Stimulated activated CD4-positive, alpha-beta T cell treated with anti-CD3 and anti-CD28 coated beads, Interleukin-2, amount 100 ng/mL, for 4 hours (primary cell): ENCODE results near the gene PCDHGC4.

Experiments
- DNase-seq: peaks from one replicate; pipeline ENCODE4 v3.0.0-alpha.2; 2020; ENCODE audit warnings: low read depth

PCDHGC4 gene

DNA sequence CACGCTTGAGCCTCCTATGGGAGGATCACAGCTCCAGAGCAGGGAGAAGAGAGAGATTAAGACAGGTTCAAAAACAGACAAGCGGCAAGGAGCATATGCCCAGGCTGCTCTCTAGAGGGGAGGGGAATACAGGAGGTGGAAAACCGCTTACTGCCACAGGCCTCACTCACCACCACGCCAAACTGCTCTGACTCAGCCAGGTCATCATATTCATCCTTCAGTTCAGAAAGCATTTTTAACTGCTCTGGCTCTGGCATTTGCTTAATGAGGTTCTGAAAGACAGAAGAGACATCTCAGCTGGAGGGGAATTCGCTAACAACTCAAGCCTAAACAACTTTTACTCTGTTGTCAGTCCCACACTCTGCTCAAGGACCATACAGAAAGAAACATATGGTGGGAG lies 44.2 kb downstream of the PCDHGC4 start:
- DNase-seq: no peak

DNA sequence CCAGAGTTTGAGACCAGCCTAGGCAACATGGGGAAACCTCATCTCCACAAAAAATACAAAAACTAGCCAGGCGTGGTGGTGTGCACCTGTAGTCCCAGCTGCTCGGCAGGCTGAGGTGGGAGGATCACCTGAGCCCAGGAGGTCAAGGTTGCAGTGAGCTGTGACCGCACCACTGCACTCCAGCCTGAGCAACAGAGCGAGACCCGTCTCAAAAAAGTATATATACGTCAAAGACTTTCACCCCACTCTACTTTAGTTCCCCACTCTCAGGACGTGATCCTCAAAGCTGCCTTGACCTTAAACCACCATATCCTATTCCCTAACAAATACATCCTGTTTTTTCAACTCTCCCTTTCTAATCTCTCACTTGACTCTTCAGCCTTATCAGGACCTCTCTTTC lies 45.0 kb downstream of the PCDHGC4 start:
- DNase-seq: no peak

GRCh38 chr5:141532726-141533125 lies 47.9 kb downstream of the PCDHGC4 start:
- DNase-seq: no peak

DNA sequence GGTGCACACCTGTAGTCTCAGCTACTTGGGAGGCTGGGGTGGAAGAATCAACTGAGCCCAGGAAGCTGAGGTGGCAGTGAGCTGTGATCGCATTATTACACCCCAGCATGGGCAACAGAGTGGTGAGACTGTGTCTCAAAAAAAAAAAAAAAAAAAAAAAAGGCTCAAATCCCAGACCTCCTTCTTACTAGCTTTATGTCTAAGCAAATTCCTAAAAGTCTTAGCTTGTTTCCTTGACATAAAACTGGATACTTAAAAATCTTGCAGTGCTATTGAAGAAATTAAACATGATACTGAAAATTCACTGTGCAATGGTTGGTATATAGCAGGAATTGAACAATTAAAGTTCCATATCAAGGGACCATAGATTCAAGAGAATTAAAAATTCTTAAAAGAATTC lies 49.1 kb downstream of the PCDHGC4 start:
- no peak for DNase-seq

GRCh38 chr5:141534492-141535213 lies 49.8 kb downstream of the PCDHGC4 start:
- no peak for DNase-seq
